IPS DF 6.9 (cell line): ENCODE data around the gene ZNF611.
"Not testable (repeated sequence)": the region's sequence is repeated elsewhere in the genome, so short reads cannot be mapped to it uniquely, and the experiment has no call there.

Experiments
- DNase-seq: peaks from one replicate; pipeline ENCODE4 v3.0.0-alpha.2; 2013; ENCODE audit warnings: low read depth, low spot score
- H3K27ac ChIP-seq: one replicate; pipeline ENCODE4 v1.5.1; 2013; ENCODE audit warnings: low read length, control low read depth
- H3K27me3 ChIP-seq: 2 replicates; pipeline ENCODE4 v1.6.1; 2013; ENCODE audit warnings: mild to moderate bottlenecking, low read length; ENCODE audit not compliant: control insufficient read depth, insufficient read depth
- H3K36me3 ChIP-seq: 2 replicates; pipeline ENCODE4 v1.6.1; 2013; ENCODE audit warnings: low read length; ENCODE audit not compliant: control insufficient read depth, insufficient read depth
- H3K4me1 ChIP-seq: 2 replicates; pipeline ENCODE4 v1.6.1; 2013; ENCODE audit warnings: low read length; ENCODE audit not compliant: control insufficient read depth, insufficient read depth
- H3K4me3 ChIP-seq: 2 replicates; pipeline ENCODE4 v1.5.1; 2013; ENCODE audit warnings: mild to moderate bottlenecking, low read length
- H3K9me3 ChIP-seq: 2 replicates; pipeline ENCODE4 v1.6.1; 2013; ENCODE audit warnings: low read length, inconsistent platforms; ENCODE audit not compliant: control insufficient read depth, insufficient read depth
- WGBS: extraction: QIAGEN DNeasy Blood & Tissue Kit; methylation state at CpG from one replicate; pipeline ENCODE4 v1.1.7; 2013; ENCODE audit warnings: mixed read lengths, missing lambda C conversion rate; ENCODE audit not compliant: insufficient read length, insufficient coverage; 5-methylcytosine and 5-hydroxymethylcytosine counted together

Gene ZNF611

GRCh38 chr19:52741371-52741770 is 6.5 kb upstream of the ZNF611 start:
- H3K4me3 ChIP-seq, H3K27ac ChIP-seq, H3K27me3 ChIP-seq, DNase-seq, H3K36me3 ChIP-seq, H3K9me3 ChIP-seq, H3K4me1 ChIP-seq: not testable (repeated sequence)
- WGBS: no CpG with 5 or more reads among the region's 7 CpGs

- no peaks in the 10 kb centered on the region for H3K9me3 ChIP-seq
- no CpG with 5 or more reads among the region's 14 CpGs for WGBS
Observed at GRCh38 chr19:52739576-52739975, 4.7 kb upstream of the ZNF611 start.

GRCh38 chr19:52735734-52736133 is 890 bp upstream of the ZNF611 start:
- H3K27me3 ChIP-seq: no peaks in the 10 kb centered on the region
- 0 out of 2 replicates have a peak, but pooled peaks cover 1% of the 10 kb centered on the region for H3K4me1 ChIP-seq
- no peaks in the 10 kb centered on the region for H3K9me3 ChIP-seq
- WGBS: no CpG with 5 or more reads among the region's 18 CpGs
- H3K4me3 ChIP-seq: no peak overlapping the region
- no peak overlapping the region for H3K27ac ChIP-seq
- peak; percentile 74 for DNase-seq
- H3K36me3 ChIP-seq: no peaks in the 10 kb centered on the region

More at GRCh38 chr19:52739576-52739975, 4.7 kb upstream of the ZNF611 start:
- Histone ChIP-seq H3K27ac (no peak overlapping the region), H3K36me3 (no peaks in the 10 kb centered on the region), H3K4me1 (0 out of 2 replicates have a peak, but pooled peaks cover 1% of the 10 kb centered on the region), H3K4me3 (no peak overlapping the region), H3K27me3 (no peaks in the 10 kb centered on the region)
- DNase-seq: no peak

GRCh38 chr19:52734331-52734892 is 432 bp downstream of the ZNF611 start:
- no CpG with 5 or more reads among the region's 39 CpGs for WGBS
- Histone ChIP-seq H3K4me1 (0 out of 2 replicates have a peak, but pooled peaks cover 1% of the 10 kb centered on the region), H3K36me3 (no peaks in the 10 kb centered on the region), H3K4me3 (peak overlapping the region; percentile 93), H3K9me3 (no peaks in the 10 kb centered on the region), H3K27me3 (no peaks in the 10 kb centered on the region), H3K27ac (no peak overlapping the region)
- DNase-seq: no peak

- WGBS: no CpG with 5 or more reads among the region's 16 CpGs
- not testable (repeated sequence) for H3K4me3 ChIP-seq, H3K27me3 ChIP-seq, H3K9me3 ChIP-seq, H3K4me1 ChIP-seq, DNase-seq, H3K27ac ChIP-seq, H3K36me3 ChIP-seq
Observed at GRCh38 chr19:52726051-52726450, 8.8 kb downstream of the ZNF611 start.

GRCh38 chr19:52725528-52725961 is 9.3 kb downstream of the ZNF611 start:
- Histone ChIP-seq H3K27me3 (no peaks in the 10 kb centered on the region), H3K36me3 (peaks cover 4% of the 10 kb centered on the region; the same call in 1 of the 2 replicates), H3K9me3 (no peaks in the 10 kb centered on the region), H3K4me1 (no peaks in the 10 kb centered on the region), H3K27ac (no peak overlapping the region), H3K4me3 (no peak overlapping the region)
- WGBS: no CpG with 5 or more reads among the region's 24 CpGs
- DNase-seq: no peak

GRCh38 chr19:52724701-52725514 is 9.9 kb downstream of the ZNF611 start:
- Histone ChIP-seq H3K36me3 (peaks cover 5% of the 10 kb centered on the region; the same call in 1 of the 2 replicates), H3K27me3 (no peaks in the 10 kb centered on the region), H3K4me1 (no peaks in the 10 kb centered on the region), H3K9me3 (no peaks in the 10 kb centered on the region), H3K4me3 (no peak overlapping the region), H3K27ac (no peak overlapping the region)
- no peak for DNase-seq
- no CpG with 5 or more reads among the region's 23 CpGs for WGBS

- DNase-seq, H3K9me3 ChIP-seq, H3K27ac ChIP-seq, H3K27me3 ChIP-seq, H3K4me3 ChIP-seq, H3K4me1 ChIP-seq, H3K36me3 ChIP-seq: not testable (repeated sequence)
- WGBS: 100% methylated on average over 1 of the region's 9 CpGs
Observed at GRCh38 chr19:52723907-52724598, 10.8 kb downstream of the ZNF611 start.

GRCh38 chr19:52722062-52723003 is 12.5 kb downstream of the ZNF611 start:
- no peak overlapping the region for H3K27ac ChIP-seq
- no CpG with 5 or more reads among the region's 7 CpGs for WGBS
- H3K27me3 ChIP-seq: no peaks in the 10 kb centered on the region
- H3K4me3 ChIP-seq: no peak overlapping the region
- no peaks in the 10 kb centered on the region for H3K4me1 ChIP-seq
- DNase-seq: no peak
- H3K9me3 ChIP-seq: no peaks in the 10 kb centered on the region
- peaks cover 5% of the 10 kb centered on the region; the same call in 1 of the 2 replicates for H3K36me3 ChIP-seq

- not testable (repeated sequence) for H3K36me3 ChIP-seq, H3K4me1 ChIP-seq, H3K27me3 ChIP-seq, H3K9me3 ChIP-seq, DNase-seq, H3K27ac ChIP-seq, H3K4me3 ChIP-seq
- no CpG with 5 or more reads among the region's 21 CpGs for WGBS
Observed at GRCh38 chr19:52720541-52720940, 14.3 kb downstream of the ZNF611 start.
